Ovary (tissue), 3 donors: ENCODE data around the gene ADAMTS12.

Experiments used
- CTCF ChIP-seq, 3 donors: fragments of 450-650 bp in 2 of 3; fragments of 200-600 bp in 1 of 3; IDR thresholded peaks; one replicate each; pipeline versions ENCODE4 v1.5.1 to v1.8.0; 2016 to 2022; ENCODE audit warnings: antibody characterized with exemption in 3 of 3, mild to moderate bottlenecking in 1 of 3
- EP300 ChIP-seq: sonication (generic); formaldehyde crosslinking; IDR thresholded peaks from one replicate; pipeline ENCODE4 v1.6.1; 2017; ENCODE audit warnings: antibody characterized with exemption
- POLR2A ChIP-seq: fragments of 450-650 bp; IDR thresholded peaks from one replicate; pipeline ENCODE4 v1.6.1; 2017; ENCODE audit warnings: antibody characterized with exemption, mild to moderate bottlenecking, moderate library complexity
- donor health status: DM: no; HTN: no; CAD: no.

DNA sequence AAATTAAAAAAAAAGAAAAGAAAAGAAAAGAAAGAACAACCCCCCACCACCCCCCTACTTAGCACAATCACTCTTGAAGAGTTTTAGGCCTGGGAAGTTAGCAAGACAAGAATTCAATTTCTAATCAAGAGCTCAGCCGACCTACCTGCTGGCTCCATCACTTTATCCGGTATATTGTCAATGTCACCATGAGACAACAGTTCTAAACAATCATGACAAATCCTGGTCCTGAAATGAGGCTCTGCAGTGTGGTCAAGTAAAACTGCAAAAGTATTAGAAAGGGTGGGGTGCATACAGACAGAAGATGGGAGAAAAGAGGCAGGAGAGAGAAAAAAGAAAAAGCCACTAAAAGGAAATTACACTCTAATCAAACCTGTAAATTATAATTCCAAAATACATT lies 287.3 kb downstream of the ADAMTS12 start:
- TF ChIP-seq POLR2A: no peak
- TF ChIP-seq CTCF (IDR thresholded peaks at IDR 0.05): no peak
- no peak for TF ChIP-seq EP300
